Testis (tissue), 3 donors: ENCODE data around the gene USE1. TPM values are rescaled to one million over a fixed set of nuclear protein-coding genes. Genes with fewer than 3 reads are reported as not detected.

Source experiments
- DNase-seq: peaks from one replicate; pipeline ENCODE4 v3.0.0-alpha.2; 2019
- H3K27ac ChIP-seq, 2 donors: fragments of 200-600 bp; sonication (generic); one replicate each; pipeline ENCODE4 v1.5.1; 2019
- H3K27me3 ChIP-seq: fragments of 200-600 bp; sonication (generic); one replicate; pipeline ENCODE4 v1.5.1; 2019
- H3K36me3 ChIP-seq: fragments of 200-600 bp; sonication (generic); one replicate; pipeline ENCODE4 v1.5.1; 2017; ENCODE audit warnings: low read depth; ENCODE audit errors: missing control alignments
- H3K4me1 ChIP-seq: fragments of 200-600 bp; sonication (generic); one replicate; pipeline ENCODE4 v1.5.1; 2019
- H3K4me3 ChIP-seq, 2 donors: fragments of 200-600 bp; sonication (generic); one replicate each; pipeline ENCODE4 v1.5.1; 2017 to 2019
- H3K9me3 ChIP-seq: fragments of 200-600 bp; sonication (generic); one replicate; pipeline ENCODE4 v1.5.1; 2017
- CTCF ChIP-seq, 3 experiments: fragments of 450-650 bp in 2 of 3; fragments of 200-600 bp in 1 of 3; sonication (generic) in 1 of 3; IDR thresholded peaks; one replicate each; pipeline ENCODE4 v1.5.1; 2016 to 2019; ENCODE audit warnings: antibody characterized with exemption in 3 of 3, mild to moderate bottlenecking in 2 of 3, moderate library complexity in 1 of 3
- POLR2A ChIP-seq: fragments of 450-650 bp; IDR thresholded peaks from one replicate; pipeline ENCODE4 v1.6.1; 2017; ENCODE audit warnings: antibody characterized with exemption, mild to moderate bottlenecking, moderate library complexity
- WGBS, 2 donors: methylation state at CpG; one replicate each; pipeline ENCODE4 v1.1.5; 2018; 5-methylcytosine and 5-hydroxymethylcytosine counted together
- intact Hi-C: fragments of 100-400 bp; cut with DNase I; formaldehyde crosslinking; loops from one replicate; pipeline ENCODE4 v1.15.1; 2023; ENCODE audit warnings: low total_unique reads
- polyA plus RNA-seq: library from polyadenylated mRNA; stranded (reverse); fragments of 350-450 nt; fragmentation: Illumina TruSeq; extraction: RNeasy Lipid Tissue Mini Kit (QIAGEN cat#74804); gene quantifications from one replicate; pipeline ENCODE4 v1.2.3, GENCODE V29; 2014; ENCODE audit warnings: low read depth, low replicate concordance; ENCODE audit not compliant: insufficient read depth
- total RNA-seq, 2 donors: library from RNA; depleted of rRNA; stranded (reverse); fragments of >200 nt; gene quantifications; one replicate each; pipeline ENCODE4 v1.2.3, GENCODE V29; 2016

Gene USE1
- total and polyA plus RNA-seq, 3 donors from 2014 or later, result 15.8 to 33.3 (median 23.8) TPM

DNA sequence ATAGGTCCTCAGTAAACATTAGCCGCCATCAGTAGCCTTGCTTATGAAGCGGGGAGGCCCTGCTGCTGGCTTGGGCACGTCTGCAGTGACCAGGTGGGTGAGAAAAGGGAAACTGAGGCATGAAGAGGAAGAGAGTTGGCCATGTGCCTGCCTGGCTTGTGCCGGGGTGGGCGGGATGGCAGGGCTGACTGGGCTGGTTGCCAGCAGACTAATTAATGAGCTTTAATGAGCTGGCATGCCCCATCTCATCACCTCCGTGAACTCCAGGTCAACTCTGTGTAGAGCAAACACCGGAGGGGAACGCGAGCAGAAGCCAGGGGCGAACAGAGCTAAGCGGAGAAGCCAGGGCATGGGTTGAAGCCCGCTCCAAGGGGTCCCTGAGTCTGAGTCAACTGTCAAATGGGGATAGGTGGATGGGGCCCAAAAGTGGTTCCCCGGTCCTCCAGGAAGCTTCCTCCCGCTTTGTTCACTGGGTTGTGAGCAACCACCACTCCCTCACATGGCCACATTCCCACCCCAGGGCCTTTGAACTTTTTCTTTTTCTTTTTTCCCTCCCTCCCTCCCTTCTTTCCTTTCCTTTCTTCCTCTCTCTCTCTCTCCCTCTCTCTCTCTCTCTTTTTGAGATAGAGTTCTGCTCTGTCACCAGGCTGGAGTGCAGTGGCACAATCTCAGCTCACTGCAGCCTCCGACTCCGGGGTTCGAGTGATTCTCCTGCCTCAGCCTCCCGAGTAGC is 21.8 kb downstream of the USE1 start:
- DNase-seq, result no peak
- TF ChIP-seq POLR2A (no peak), CTCF (IDR thresholded peaks at IDR 0.05) (no peak)
- Histone ChIP-seq H3K27me3 (no peaks in the 10 kb centered on the region), H3K9me3 (no peaks in the 10 kb centered on the region), H3K27ac (no peak overlapping the region), H3K36me3 (no peaks in the 10 kb centered on the region), H3K4me3 (no peak overlapping the region), H3K4me1 (peaks cover 26% of the 10 kb centered on the region)
- WGBS, 2 donors, result 88 to 90% methylated on average over 18 of the region's 18 CpGs
- intact Hi-C loops, result no loop called here

DNA sequence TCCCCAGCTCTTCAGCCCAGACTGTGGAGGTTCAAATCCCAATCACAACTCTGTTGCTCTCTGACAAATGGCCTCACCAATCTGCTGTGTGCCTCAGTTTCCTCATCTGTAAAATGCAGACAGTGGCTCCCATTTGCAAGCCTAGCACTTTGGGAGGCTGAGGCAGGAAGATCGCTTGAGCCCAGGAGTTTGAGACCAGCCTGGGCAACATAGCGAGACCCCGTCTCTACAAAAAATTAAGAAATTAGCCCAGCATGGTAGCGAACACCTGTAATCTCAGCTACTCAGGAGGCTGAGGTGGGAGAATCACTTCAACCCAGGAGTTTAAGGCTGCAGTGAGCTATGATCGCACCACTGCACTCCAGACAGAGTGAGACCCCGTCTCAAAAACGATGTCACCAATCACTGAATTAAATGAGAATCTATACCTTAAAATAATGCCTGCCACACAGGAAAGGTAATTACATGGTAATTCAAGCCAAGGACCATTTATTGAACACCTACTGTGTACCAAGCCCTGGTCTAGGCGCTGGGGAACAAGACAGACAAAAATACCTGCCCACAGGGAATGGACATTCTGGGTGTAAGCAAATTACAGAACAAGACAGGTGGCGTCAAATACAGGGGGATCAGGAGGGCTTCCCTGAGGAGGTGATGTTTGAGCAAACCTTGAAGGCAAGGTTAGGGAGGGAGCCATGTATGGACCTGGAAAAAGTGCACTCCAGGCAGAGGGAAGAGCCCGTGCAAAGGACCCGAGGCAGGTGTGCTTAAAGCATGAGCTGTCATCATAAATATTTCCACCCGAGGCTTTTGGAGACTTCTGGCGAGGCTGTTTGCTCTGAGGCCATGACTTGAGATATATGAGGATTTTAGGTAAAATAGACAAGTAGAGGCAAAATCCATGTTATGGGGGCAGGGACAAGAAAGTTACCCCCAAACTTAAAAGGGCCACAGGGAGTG is 22.9 kb downstream of the USE1 start:
- H3K4me3 ChIP-seq, result no peak overlapping the region
- no peaks in the 10 kb centered on the region for H3K9me3 ChIP-seq
- H3K27ac ChIP-seq, result no peak overlapping the region
- TF ChIP-seq CTCF (IDR thresholded peaks at IDR 0.05) (no peak), POLR2A (no peak)
- H3K4me1 ChIP-seq, result peaks cover 35% of the 10 kb centered on the region
- no peaks in the 10 kb centered on the region for H3K36me3 ChIP-seq
- no peaks in the 10 kb centered on the region for H3K27me3 ChIP-seq
- 92 to 95% methylated on average over 13 of the region's 13 CpGs for WGBS, 2 donors
- DNase-seq, result no peak
- intact Hi-C loops, result no loop called here

- peak overlapping the region in 1 of 2 donors; percentile 15 for H3K27ac ChIP-seq
- no peaks in the 10 kb centered on the region for H3K27me3 ChIP-seq
- H3K36me3 ChIP-seq, result no peaks in the 10 kb centered on the region
- no peaks in the 10 kb centered on the region for H3K9me3 ChIP-seq
- DNase-seq, result no peak
- no peak overlapping the region for H3K4me3 ChIP-seq
- WGBS, 2 donors, result 52 to 67% methylated on average over 17 to 24 of the region's 24 CpGs
- TF ChIP-seq POLR2A (no peak), CTCF (IDR thresholded peaks at IDR 0.05) (no peak)
- peaks cover 40% of the 10 kb centered on the region for H3K4me1 ChIP-seq
- intact Hi-C loops, result no loop called here
Measured at GRCh38 chr19:17240062-17240752, 25.1 kb downstream of the USE1 start.

- Histone ChIP-seq H3K27me3 (no peaks in the 10 kb centered on the region), H3K4me3 (no peak overlapping the region), H3K36me3 (no peaks in the 10 kb centered on the region), H3K9me3 (no peaks in the 10 kb centered on the region), H3K27ac (no peak overlapping the region), H3K4me1 (peaks cover 37% of the 10 kb centered on the region)
- no peak for DNase-seq
- WGBS, 2 donors, result 98 to 100% methylated on average over 4 to 6 of the region's 6 CpGs
- intact Hi-C loops, result no loop called here
- TF ChIP-seq CTCF (IDR thresholded peaks at IDR 0.05) (no peak), POLR2A (no peak)
Measured at GRCh38 chr19:17240826-17241399, 25.8 kb downstream of the USE1 start.
